ENCODE data around the gene SON.

SON gene, protein sequence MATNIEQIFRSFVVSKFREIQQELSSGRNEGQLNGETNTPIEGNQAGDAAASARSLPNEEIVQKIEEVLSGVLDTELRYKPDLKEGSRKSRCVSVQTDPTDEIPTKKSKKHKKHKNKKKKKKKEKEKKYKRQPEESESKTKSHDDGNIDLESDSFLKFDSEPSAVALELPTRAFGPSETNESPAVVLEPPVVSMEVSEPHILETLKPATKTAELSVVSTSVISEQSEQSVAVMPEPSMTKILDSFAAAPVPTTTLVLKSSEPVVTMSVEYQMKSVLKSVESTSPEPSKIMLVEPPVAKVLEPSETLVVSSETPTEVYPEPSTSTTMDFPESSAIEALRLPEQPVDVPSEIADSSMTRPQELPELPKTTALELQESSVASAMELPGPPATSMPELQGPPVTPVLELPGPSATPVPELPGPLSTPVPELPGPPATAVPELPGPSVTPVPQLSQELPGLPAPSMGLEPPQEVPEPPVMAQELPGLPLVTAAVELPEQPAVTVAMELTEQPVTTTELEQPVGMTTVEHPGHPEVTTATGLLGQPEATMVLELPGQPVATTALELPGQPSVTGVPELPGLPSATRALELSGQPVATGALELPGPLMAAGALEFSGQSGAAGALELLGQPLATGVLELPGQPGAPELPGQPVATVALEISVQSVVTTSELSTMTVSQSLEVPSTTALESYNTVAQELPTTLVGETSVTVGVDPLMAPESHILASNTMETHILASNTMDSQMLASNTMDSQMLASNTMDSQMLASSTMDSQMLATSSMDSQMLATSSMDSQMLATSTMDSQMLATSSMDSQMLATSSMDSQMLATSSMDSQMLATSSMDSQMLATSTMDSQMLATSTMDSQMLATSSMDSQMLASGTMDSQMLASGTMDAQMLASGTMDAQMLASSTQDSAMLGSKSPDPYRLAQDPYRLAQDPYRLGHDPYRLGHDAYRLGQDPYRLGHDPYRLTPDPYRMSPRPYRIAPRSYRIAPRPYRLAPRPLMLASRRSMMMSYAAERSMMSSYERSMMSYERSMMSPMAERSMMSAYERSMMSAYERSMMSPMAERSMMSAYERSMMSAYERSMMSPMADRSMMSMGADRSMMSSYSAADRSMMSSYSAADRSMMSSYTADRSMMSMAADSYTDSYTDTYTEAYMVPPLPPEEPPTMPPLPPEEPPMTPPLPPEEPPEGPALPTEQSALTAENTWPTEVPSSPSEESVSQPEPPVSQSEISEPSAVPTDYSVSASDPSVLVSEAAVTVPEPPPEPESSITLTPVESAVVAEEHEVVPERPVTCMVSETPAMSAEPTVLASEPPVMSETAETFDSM (N-terminal part only)

DNA sequence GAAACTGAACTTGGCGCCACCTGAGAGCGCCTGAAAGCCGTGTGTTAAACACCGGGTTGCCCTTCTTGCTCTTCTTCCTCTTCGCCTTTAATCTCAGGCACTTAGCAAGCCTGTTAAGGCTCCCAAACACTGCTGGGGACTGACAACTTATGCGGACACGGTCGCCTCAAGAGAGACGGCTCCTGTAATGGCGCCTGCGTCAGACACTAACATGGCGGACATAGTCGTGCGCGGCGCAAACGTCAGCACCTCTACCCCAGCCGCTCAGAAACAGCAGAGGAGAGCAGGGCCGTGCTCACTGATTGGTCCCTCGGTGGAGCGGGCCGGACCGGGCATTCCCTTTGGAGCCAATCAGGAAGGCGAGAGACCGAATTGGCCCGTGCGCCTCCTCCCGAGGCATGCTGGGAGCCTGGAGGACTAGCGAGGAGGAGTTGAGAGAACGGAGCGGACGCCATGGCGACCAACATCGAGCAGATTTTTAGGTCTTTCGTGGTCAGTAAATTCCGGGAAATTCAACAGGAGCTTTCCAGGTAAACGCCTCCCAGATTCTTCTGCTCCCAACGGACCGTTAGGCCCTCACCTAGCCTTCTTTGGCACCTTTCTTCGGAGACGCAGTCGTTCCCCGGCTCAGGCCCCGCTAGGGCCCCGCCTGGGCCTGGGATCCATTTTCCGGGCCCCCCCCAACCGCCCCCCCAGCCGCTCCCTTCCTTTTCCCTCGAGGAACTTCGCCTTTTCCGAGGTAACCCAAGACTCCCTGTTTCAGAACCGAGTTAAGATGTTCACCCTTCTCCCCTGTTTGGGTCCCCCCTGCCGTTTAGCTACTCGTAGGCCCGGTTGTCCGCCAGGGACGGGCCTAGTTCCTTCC lies at the start of gene SON:
SON (plus strand) TSS at position 399 of the 865 bp plus-strand sequence; CDS start at position 454, 55 bp downstream.
- Histone ChIP-seq H3K36me3 (ENCODE audit: control insufficient read depth, insufficient read depth, low read length) (peaks cover 3% of the 10 kb centered on the region; the same call in 1 of the 2 replicates), H3K27me3 (replicated peaks; ENCODE audit: control insufficient read depth, insufficient read depth, low read length) (no peaks in the 10 kb centered on the region), H3K4me3 (replicated peaks; ENCODE audit: low read depth, low read length) (peak within 1 kb of the TSS; percentile 88)
- TF ChIP-seq, protein P1, sequence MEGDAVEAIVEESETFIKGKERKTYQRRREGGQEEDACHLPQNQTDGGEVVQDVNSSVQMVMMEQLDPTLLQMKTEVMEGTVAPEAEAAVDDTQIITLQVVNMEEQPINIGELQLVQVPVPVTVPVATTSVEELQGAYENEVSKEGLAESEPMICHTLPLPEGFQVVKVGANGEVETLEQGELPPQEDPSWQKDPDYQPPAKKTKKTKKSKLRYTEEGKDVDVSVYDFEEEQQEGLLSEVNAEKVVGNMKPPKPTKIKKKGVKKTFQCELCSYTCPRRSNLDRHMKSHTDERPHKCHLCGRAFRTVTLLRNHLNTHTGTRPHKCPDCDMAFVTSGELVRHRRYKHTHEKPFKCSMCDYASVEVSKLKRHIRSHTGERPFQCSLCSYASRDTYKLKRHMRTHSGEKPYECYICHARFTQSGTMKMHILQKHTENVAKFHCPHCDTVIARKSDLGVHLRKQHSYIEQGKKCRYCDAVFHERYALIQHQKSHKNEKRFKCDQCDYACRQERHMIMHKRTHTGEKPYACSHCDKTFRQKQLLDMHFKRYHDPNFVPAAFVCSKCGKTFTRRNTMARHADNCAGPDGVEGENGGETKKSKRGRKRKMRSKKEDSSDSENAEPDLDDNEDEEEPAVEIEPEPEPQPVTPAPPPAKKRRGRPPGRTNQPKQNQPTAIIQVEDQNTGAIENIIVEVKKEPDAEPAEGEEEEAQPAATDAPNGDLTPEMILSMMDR (IDR thresholded peaks at IDR 0.05; ENCODE audit: insufficient read depth, low read length, poor library complexity, severe bottlenecking): no peak
- DNase-seq (ENCODE audit: extremely low read depth, insufficient read length): peak; percentile 97

DNA sequence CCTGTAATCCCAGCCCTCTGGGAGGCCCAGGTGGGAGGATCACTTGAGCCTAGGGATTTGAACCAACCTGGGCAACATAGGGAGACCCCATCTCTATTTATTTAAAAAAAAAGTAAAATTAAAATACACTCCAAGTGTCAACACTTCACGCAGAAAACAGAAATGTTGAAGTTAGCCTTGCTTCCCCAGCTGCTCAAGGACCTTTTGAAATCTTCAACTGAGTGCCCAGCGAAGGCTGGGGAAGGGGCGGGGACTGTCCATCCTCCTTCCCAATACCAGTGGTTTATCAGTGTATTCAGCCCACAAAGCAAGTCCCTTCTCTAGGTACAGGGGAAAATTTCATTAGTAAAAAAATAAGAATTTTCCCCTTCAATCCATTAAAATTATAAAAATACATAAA lies 49.1 kb upstream of the SON start:
- no peak for DNase-seq (ENCODE audit: extremely low read depth, insufficient read length)
- TF ChIP-seq, protein P1 (IDR thresholded peaks at IDR 0.05; ENCODE audit: insufficient read depth, low read length, poor library complexity, severe bottlenecking): no peak

DNA sequence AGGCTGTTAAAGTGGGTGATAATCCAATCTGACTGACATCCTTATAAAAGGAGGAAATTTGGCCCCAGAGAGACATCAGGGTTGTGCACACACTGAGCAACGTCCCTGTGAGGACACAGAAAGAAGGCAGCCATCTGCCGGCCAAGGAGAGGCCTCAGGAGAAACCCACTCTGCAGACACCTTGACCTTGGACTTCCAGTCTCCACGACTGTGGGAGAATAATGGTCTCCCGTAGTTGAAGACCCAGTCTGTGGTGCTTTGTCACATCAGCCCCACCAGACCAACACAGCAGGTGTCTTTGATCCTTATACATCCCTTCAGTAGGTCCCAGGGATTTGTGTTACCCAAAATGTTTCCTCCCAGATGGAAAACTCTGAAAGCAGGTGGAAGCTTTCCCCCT lies 47.1 kb upstream of the SON start:
- H3K4me3 ChIP-seq (replicated peaks; ENCODE audit: low read depth, low read length): no peak overlapping the region
- TF ChIP-seq, protein P1 (IDR thresholded peaks at IDR 0.05; ENCODE audit: insufficient read depth, low read length, poor library complexity, severe bottlenecking): no peak
- DNase-seq (ENCODE audit: extremely low read depth, insufficient read length): no peak
- H3K27me3 ChIP-seq (replicated peaks; ENCODE audit: control insufficient read depth, insufficient read depth, low read length): no peaks in the 10 kb centered on the region
- H3K36me3 ChIP-seq (ENCODE audit: control insufficient read depth, insufficient read depth, low read length): no peaks in the 10 kb centered on the region

More for the DNA sequence above, 49.1 kb upstream of the SON start:
- Histone ChIP-seq H3K36me3 (ENCODE audit: control insufficient read depth, insufficient read depth, low read length) (no peaks in the 10 kb centered on the region), H3K4me3 (replicated peaks; ENCODE audit: low read depth, low read length) (no peak overlapping the region), H3K27me3 (replicated peaks; ENCODE audit: control insufficient read depth, insufficient read depth, low read length) (no peaks in the 10 kb centered on the region)

DNA sequence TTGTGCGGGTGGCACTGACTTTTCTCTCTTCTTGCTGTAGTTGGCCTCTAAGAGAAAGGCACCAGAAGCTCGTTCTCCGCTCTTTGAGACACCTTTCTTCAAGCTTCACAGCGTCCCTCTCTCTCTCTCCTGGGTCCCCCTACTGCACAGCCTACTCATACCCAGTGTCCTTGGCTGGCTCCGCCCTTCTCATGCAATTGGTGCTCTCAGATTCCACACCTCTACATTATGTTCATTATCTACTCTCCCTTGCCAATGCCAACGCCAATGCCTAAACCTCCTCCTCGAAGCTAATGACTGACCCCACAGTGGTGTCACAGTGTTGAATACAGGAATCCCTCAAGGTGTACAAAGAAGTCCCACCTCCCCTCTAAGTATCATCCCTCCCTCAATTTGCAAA lies 46.5 kb upstream of the SON start:
- no peaks in the 10 kb centered on the region for H3K27me3 ChIP-seq (replicated peaks; ENCODE audit: control insufficient read depth, insufficient read depth, low read length)
- DNase-seq (ENCODE audit: extremely low read depth, insufficient read length): no peak
- TF ChIP-seq, protein P1 (IDR thresholded peaks at IDR 0.05; ENCODE audit: insufficient read depth, low read length, poor library complexity, severe bottlenecking): no peak
- no peaks in the 10 kb centered on the region for H3K36me3 ChIP-seq (ENCODE audit: control insufficient read depth, insufficient read depth, low read length)
- H3K4me3 ChIP-seq (replicated peaks; ENCODE audit: low read depth, low read length): no peak overlapping the region

Data from GM06990 (cell line).